Measurements from ENCODE around the gene CENPK.
"Not testable (repeated sequence)": the region's sequence is repeated elsewhere in the genome, so short reads cannot be mapped to it uniquely, and the experiment has no call there.

CENPK gene

DNA sequence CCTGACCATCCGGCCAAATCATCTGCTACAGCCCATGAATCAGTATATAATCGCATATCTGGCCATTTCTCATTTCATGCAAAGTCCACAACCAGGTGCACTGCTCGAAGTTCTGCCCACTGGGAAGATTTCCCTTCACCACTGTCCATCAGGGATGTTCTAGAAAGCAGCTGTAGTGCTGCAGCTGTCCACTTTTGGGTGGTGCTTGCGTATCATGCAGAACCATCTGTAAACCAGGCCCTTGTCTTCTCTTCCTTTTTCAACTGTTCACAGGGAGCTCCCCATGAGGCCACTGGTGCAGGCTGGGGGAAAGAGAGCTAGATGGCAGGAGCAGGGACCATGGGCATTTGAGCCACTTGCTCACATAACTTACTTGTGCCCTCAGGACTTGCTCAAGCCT, 73.8 kb downstream of the CENPK start:
- no peak for DNase-seq

GRCh38 chr5:65488038-65488687, 74.8 kb downstream of the CENPK start:
- not testable (repeated sequence) for DNase-seq

DNA sequence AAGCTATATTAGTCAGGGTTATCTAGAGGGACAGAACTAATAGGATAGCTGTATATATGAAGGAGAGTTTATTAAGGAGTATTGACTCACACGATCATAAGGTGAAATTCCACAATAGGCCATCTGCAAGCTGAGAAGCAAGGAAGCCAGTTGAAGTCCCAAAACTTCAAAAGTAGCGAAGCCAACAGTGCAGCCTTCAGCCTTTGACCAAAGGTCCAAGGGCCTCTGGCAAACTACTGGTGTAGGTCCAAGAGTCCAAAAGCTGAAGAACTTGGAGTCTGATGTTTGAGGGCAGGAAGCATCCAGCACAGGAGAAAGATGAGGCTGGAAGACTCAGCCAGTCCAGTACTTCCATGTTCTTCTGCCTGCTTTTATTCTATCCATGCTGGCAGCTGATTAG, 76.2 kb downstream of the CENPK start:
- DNase-seq, result not testable (repeated sequence)

DNA sequence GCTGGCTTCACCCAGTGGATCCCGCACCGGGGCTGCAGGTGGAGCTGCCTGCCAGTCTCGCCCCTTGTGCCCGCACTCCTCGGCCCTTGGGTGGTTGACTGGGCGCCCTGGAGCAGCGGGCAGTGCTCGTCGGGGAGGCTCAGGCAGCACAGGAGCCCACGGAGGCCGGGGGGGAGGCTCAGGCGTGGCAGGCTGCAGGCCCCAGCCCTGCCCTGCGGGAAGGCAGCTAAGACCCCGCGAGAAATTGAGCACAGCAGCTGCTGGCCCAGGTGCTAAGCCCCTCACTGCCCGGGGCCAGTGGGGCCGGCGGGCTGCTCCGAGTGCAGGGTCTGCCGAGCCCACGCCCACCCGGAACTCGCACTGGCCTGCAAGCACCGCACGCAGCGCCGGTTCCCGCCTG, 77.6 kb downstream of the CENPK start:
- DNase-seq, result no peak

DNA sequence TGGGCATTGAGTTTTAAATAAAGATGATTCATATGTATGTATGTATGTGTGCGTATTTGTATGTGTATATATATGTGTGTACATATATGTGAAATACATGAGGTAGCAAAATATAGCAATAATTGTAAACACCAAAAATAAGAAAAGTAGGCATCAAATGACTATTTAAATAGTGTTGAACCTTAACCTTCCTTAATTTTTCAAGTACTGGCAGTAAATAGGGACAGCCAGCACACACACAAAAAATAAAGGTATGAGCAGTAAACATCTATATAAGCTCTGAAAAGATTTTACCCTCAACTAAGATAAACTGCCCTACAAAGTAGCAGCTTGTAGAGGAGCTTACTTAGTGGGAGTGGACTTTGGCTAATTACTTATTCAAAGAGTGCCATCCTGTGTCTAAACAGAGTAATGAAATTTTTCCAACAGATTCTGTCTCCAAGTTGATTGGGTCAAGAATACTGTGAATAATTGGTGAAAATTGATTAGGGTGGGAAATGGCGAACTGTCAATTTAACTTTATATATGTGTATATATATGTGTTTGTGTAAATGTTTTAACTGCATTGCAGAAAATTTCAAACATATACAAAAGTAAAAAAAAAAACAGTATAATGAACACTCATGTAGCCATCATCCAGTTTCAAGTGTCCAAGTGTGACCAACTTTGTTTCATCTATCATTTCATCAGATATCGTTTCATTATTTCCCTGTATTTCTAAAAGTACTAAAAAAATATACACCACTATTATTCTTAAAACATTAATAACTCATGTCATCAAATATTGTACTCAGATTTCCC, 79.2 kb downstream of the CENPK start:
- DNase-seq, result no peak

DNA sequence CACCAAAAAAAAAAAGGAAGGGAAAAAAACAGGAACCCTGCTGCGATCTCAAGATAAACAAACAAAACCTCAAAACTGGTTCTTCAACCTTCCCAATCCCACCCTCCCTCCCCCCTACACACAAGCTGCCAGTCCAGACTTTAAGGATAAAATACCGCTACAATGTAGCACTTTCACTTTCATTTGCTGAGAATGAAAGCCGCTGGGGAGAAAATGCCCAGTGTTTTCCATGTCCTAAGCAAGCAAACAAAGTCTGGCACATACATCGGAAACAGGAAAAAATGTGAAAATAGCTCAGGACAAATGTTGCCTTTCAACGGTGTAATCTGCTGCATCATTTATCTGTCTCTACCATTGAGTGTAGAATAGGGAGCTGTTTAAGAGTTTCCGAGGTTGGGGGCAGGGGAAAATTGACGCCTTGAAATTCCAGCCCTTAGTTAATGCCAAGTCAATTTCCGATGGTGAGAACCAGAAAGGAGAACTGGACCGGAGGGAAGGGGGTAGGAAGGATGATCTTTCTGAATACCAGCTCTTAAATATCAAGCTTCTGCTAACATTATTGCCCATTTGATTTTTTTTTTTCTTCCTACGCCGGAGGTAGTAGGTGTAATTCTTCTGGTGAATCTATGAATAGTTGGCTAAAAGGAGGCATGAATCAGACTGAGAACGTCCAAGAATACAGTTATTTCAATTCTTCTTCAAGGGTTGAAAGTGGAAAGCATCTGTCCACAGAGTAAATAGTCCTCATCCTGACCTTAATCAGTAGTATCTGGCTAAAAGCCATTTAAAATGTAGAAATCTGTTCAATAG, 80.0 kb downstream of the CENPK start:
- no peak for DNase-seq

DNA sequence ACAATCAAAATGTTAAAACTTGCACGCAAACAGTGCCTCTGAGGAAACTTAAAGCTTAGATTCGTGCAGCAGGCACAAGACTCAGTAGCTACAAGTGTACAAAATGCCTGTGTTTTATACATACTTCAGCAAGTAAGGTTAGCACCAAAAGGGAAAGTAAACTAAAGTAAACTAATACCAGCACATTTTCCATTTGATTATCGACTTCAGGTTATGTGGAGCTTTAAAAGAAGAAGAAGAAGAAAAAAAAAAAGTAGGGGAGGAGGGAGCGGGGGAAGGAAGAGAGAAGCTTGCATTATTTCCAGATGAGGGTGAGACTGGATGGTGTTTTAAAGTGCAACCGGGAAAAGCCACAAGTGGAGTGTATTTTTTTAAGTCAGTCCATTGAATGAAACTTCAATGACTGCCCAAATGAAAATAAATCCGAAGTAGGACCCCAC, 80.7 kb downstream of the CENPK start:
- no peak for DNase-seq

DNA sequence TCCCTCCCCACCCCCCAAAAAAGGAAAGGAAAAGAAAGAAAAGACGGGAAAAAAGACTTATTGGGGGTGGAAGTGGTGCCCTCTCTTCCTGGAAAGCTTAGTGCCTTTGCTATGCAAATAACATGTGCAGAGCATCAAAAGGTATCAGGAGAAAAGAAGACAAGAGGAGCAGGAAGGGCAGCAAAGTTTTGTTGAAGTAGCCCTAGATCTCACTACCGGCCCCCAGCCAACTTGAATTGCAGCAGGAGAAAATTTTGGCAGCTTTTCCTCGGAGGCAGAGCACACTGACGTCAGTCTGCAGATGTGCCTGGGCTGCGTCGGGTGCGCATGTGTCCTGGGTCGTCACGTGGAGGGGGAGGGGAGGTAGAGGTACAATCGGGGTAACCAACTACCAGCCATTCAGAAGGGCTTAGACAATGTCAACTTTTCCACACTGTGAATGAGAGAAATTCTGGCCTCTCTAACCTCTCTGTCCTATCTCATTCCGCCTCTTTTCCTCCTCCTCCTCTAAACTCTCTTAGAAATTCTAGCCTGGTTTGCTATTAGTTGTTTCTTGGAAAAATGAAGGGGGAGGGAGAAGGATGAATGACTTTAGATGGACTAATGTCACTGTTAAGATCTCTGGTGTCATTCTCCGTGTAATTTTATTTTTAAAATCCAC, 81.2 kb downstream of the CENPK start, which contains the start of gene ADAMTS6:
TSS of gene ADAMTS6 (minus strand) at position 286 of the 661 bp plus-strand sequence. CDS start 8,247 bp downstream, outside the sequence.
- DNase-seq, result peak; percentile 87

- DNase-seq, result no peak
Measured at GRCh38 chr5:65481171-65481581, 81.8 kb downstream of the CENPK start.

DNA sequence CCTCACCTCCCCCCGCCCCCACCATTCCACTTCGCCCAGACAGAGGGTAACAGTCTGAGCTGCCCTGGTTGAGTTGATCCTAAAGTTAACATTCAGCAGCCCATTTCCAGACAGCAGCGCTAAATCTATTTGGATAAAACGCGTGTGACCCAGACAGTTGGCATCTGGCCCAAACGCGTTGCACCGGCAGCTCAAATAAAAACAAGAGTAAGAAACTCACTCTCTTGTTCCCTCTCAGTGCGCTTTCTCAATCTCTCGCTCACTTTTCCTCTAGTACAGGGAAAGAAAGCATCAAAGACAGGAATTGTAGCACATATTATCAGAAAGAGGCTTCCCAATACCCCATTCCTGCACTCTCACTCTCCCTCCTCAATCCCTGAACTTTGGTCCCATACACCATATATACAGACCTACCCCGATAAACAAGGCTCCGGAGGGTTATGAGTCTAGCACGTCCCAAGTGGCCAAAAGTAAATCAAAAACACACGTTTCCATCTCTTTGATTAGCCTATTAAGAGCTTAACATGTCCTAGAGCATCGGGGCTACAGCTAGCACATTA, 82.6 kb downstream of the CENPK start:
- DNase-seq, result peak; percentile 49

DNA sequence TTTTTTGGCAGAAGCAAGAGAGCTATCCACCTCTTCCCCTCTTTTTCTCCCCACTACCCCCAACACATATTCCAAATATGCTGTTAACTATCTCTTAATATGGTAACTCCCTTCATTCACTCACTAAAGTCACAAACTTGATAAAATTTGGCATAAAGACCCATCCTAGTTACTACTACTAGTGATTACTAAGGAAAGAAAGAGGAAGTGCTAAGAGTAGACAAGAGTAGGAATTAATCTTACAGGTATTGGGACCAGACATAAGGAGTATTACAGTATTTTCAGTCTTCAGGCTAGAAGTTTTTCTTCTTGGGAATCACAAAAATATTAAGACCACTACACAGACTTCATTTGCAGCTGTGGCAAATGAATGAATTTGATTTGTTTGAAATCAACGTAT, 83.4 kb downstream of the CENPK start:
- DNase-seq, result no peak

GRCh38 chr5:65478336-65478735, 84.6 kb downstream of the CENPK start:
- DNase-seq, result no peak

DNA sequence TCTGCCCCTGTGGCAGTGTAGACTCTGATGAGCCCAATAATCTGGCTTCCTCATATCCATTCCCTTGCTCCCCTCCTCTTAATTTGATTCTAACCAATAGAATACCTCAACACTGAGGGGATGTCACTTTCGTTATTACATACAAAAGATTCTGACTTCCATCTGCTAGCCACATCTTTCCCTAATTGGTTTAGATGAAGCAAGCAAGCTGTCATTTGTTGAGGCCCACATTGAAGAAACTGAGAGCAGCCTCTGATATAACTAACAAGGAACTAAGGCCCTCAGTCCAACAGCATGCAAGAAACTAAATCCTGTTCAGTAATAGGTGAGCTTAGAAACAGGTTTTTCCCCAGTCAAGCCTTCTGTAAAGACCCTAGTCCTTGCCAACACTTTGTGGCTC, 87.1 kb downstream of the CENPK start:
- DNase-seq, result no peak

DNA sequence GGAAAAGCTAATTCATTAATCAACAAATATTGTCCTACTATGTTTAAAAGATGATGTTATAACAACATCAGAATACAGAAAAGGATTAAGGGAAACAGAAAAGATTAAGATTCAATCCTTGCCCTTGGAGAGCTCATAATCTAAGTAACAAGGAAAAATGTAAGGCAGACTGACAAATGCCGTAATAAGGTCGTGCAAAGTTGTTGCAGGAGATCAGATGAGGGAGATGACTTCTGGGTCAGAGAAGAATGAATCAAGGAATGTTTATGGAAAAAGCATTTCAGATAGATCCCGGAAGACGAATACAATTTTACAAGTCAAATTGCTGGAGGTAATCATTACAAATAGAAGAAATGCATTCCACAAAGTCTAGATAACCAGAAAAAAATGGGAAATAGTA, 87.6 kb downstream of the CENPK start:
- DNase-seq, result no peak

GRCh38 chr5:65474130-65474711, 88.7 kb downstream of the CENPK start:
- DNase-seq, result no peak

GRCh38 chr5:65468633-65469032, 94.3 kb downstream of the CENPK start:
- no peak for DNase-seq

Measured in activated CD4-positive, alpha-beta T cell treated with anti-CD3 and anti-CD28 coated beads for 48 hours (primary cell).